ENCODE data around the gene SLAIN2.

The SLAIN2 gene

GRCh38 chr4:48380583-48381167 lies 39.3 kb downstream of the SLAIN2 start:
- no peaks in the 10 kb centered on the region for H3K27me3 ChIP-seq (ENCODE audit: insufficient read depth, insufficient read length)
- no peak overlapping the region for H3K9ac ChIP-seq (ENCODE audit: insufficient read length, low read depth)
- no peak overlapping the region for H3K4me3 ChIP-seq (ENCODE audit: insufficient read length, low read depth)
- DNase-seq (ENCODE audit: low read depth, low spot score), result no peak
- TF ChIP-seq YY1 (IDR thresholded peaks at IDR 0.05; ENCODE audit: insufficient read depth, insufficient read length) (no peak), SUZ12 (IDR thresholded peaks at IDR 0.05; ENCODE audit: extremely low read depth, insufficient read depth, insufficient read length) (no peak), ZNF274 (IDR thresholded peaks at IDR 0.05; ENCODE audit: low read depth, low read length) (no peak)
- no peaks in the 10 kb centered on the region for H3K4me1 ChIP-seq (ENCODE audit: insufficient read depth, insufficient read length)
- H3K36me3 ChIP-seq (ENCODE audit: insufficient read depth, insufficient read length, low read length), result peaks cover 30% of the 10 kb centered on the region
- H3K9me3 ChIP-seq (ENCODE audit: insufficient read depth, low read length), result no peaks in the 10 kb centered on the region

DNA sequence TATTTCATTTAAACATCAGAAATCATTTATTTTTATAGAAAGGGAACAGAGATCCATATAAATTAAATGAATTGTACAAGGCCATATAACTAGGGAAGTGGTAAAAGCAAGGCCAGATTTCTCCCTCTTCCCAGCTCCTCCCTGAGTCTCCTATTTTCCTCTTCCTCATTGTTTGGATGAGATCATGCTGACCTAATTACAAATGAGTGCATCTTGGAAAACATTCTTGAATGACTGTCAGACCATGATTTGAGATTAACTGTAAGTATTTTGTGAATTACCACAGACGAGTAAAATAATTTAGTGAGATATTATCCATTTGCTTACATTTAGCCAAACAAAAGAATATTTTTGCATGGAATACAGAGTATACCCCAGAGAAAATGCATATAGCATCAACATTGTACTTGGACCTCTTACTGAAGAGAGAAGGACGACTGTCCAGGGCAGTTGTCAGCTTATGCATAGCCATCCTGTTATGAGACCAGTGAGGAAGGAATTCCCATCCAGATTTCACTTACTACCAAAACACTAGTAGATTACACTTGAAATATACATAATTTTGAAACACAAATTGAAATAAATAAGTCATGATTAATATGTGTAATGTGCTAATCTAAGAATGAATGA lies 47.3 kb downstream of the SLAIN2 start:
- peaks cover 25% of the 10 kb centered on the region for H3K36me3 ChIP-seq (ENCODE audit: insufficient read depth, insufficient read length, low read length)
- no peaks in the 10 kb centered on the region for H3K9me3 ChIP-seq (ENCODE audit: insufficient read depth, low read length)
- H3K4me3 ChIP-seq (ENCODE audit: insufficient read length, low read depth), result no peak overlapping the region
- no peak overlapping the region for H3K9ac ChIP-seq (ENCODE audit: insufficient read length, low read depth)
- DNase-seq (ENCODE audit: low read depth, low spot score), result no peak
- H3K27me3 ChIP-seq (ENCODE audit: insufficient read depth, insufficient read length), result no peaks in the 10 kb centered on the region
- TF ChIP-seq SUZ12 (IDR thresholded peaks at IDR 0.05; ENCODE audit: extremely low read depth, insufficient read depth, insufficient read length) (no peak), ZNF274 (IDR thresholded peaks at IDR 0.05; ENCODE audit: low read depth, low read length) (no peak), YY1 (IDR thresholded peaks at IDR 0.05; ENCODE audit: insufficient read depth, insufficient read length) (no peak)
- H3K4me1 ChIP-seq (ENCODE audit: insufficient read depth, insufficient read length), result no peaks in the 10 kb centered on the region

GRCh38 chr4:48396043-48396442 lies 54.7 kb downstream of the SLAIN2 start:
- Histone ChIP-seq H3K9ac (ENCODE audit: insufficient read length, low read depth) (no peak overlapping the region), H3K9me3 (ENCODE audit: insufficient read depth, low read length) (no peaks in the 10 kb centered on the region; the same call in 1 of the 2 replicates), H3K4me1 (ENCODE audit: insufficient read depth, insufficient read length) (no peaks in the 10 kb centered on the region), H3K4me3 (ENCODE audit: insufficient read length, low read depth) (no peak overlapping the region), H3K36me3 (ENCODE audit: insufficient read depth, insufficient read length, low read length) (peaks cover 17% of the 10 kb centered on the region), H3K27me3 (ENCODE audit: insufficient read depth, insufficient read length) (no peaks in the 10 kb centered on the region)
- TF ChIP-seq YY1 (IDR thresholded peaks at IDR 0.05; ENCODE audit: insufficient read depth, insufficient read length) (no peak), ZNF274 (IDR thresholded peaks at IDR 0.05; ENCODE audit: low read depth, low read length) (no peak), SUZ12 (IDR thresholded peaks at IDR 0.05; ENCODE audit: extremely low read depth, insufficient read depth, insufficient read length) (no peak)
- no peak for DNase-seq (ENCODE audit: low read depth, low spot score)

GRCh38 chr4:48400416-48400815 lies 59.1 kb downstream of the SLAIN2 start:
- Histone ChIP-seq H3K4me1 (ENCODE audit: insufficient read depth, insufficient read length) (no peaks in the 10 kb centered on the region), H3K9ac (ENCODE audit: insufficient read length, low read depth) (no peak overlapping the region), H3K27me3 (ENCODE audit: insufficient read depth, insufficient read length) (no peaks in the 10 kb centered on the region), H3K4me3 (ENCODE audit: insufficient read length, low read depth) (no peak overlapping the region), H3K36me3 (ENCODE audit: insufficient read depth, insufficient read length, low read length) (peaks cover 17% of the 10 kb centered on the region), H3K9me3 (ENCODE audit: insufficient read depth, low read length) (no peaks in the 10 kb centered on the region; the same call in 1 of the 2 replicates)
- no peak for TF ChIP-seq ZNF274 (IDR thresholded peaks at IDR 0.05; ENCODE audit: low read depth, low read length)
- TF ChIP-seq YY1 (IDR thresholded peaks at IDR 0.05; ENCODE audit: insufficient read depth, insufficient read length), result no peak
- no peak for TF ChIP-seq SUZ12 (IDR thresholded peaks at IDR 0.05; ENCODE audit: extremely low read depth, insufficient read depth, insufficient read length)
- no peak for DNase-seq (ENCODE audit: low read depth, low spot score)

GRCh38 chr4:48403358-48403757 lies 62.0 kb downstream of the SLAIN2 start:
- H3K9ac ChIP-seq (ENCODE audit: insufficient read length, low read depth), result no peak overlapping the region
- H3K27me3 ChIP-seq (ENCODE audit: insufficient read depth, insufficient read length), result no peaks in the 10 kb centered on the region
- H3K36me3 ChIP-seq (ENCODE audit: insufficient read depth, insufficient read length, low read length), result peaks cover 12% of the 10 kb centered on the region
- no peak for DNase-seq (ENCODE audit: low read depth, low spot score)
- H3K9me3 ChIP-seq (ENCODE audit: insufficient read depth, low read length), result no peaks in the 10 kb centered on the region
- H3K4me3 ChIP-seq (ENCODE audit: insufficient read length, low read depth), result no peak overlapping the region
- H3K4me1 ChIP-seq (ENCODE audit: insufficient read depth, insufficient read length), result no peaks in the 10 kb centered on the region
- TF ChIP-seq SUZ12 (IDR thresholded peaks at IDR 0.05; ENCODE audit: extremely low read depth, insufficient read depth, insufficient read length), result no peak
- no peak for TF ChIP-seq YY1 (IDR thresholded peaks at IDR 0.05; ENCODE audit: insufficient read depth, insufficient read length)
- no peak for TF ChIP-seq ZNF274 (IDR thresholded peaks at IDR 0.05; ENCODE audit: low read depth, low read length)

DNA sequence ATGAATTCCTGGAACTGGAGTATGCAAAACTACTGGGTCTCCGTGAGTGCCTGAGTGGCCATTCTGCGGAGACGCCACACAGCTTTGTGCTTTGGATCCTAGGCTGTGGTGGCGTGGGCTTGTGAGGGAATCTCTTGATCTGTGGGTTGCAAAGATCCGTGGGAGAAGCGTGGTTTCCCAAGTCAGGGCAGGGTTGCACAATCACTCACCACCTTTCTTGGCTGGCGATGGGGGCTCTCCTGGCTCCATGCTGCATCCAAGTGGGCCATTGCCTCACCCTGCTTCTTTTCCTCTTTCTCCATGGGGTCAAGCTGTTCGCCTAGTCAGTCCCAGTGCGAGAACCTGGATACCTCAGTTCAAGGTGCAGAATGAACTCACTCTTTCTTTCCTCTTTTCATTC lies 62.5 kb downstream of the SLAIN2 start:
- Histone ChIP-seq H3K9ac (ENCODE audit: insufficient read length, low read depth) (no peak overlapping the region), H3K9me3 (ENCODE audit: insufficient read depth, low read length) (no peaks in the 10 kb centered on the region), H3K4me1 (ENCODE audit: insufficient read depth, insufficient read length) (no peaks in the 10 kb centered on the region), H3K27me3 (ENCODE audit: insufficient read depth, insufficient read length) (no peaks in the 10 kb centered on the region), H3K4me3 (ENCODE audit: insufficient read length, low read depth) (no peak overlapping the region), H3K36me3 (ENCODE audit: insufficient read depth, insufficient read length, low read length) (peaks cover 12% of the 10 kb centered on the region)
- TF ChIP-seq ZNF274 (IDR thresholded peaks at IDR 0.05; ENCODE audit: low read depth, low read length) (no peak), SUZ12 (IDR thresholded peaks at IDR 0.05; ENCODE audit: extremely low read depth, insufficient read depth, insufficient read length) (no peak), YY1 (IDR thresholded peaks at IDR 0.05; ENCODE audit: insufficient read depth, insufficient read length) (no peak)
- DNase-seq (ENCODE audit: low read depth, low spot score), result no peak

DNA sequence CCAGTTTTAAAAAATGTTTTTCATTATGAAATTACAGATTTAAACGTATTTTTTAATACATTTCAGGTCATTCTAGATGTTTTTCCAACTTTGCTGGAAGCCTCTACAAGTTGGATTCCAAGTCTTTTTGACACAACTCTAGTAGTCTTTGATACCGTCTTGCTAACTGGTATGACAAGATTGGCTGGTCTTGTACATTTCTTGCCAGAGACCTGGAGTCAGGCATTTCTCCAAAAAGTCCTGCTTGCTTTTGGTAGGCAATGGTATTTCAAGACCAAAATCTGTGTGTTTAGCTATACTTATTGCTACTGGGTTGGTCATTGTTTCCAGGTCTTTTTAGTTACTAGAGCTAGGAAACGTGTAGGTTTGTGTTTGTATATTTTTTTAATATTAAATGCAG lies 64.6 kb downstream of the SLAIN2 start:
- H3K4me1 ChIP-seq (ENCODE audit: insufficient read depth, insufficient read length), result no peaks in the 10 kb centered on the region
- no peak for TF ChIP-seq SUZ12 (IDR thresholded peaks at IDR 0.05; ENCODE audit: extremely low read depth, insufficient read depth, insufficient read length)
- no peak for TF ChIP-seq YY1 (IDR thresholded peaks at IDR 0.05; ENCODE audit: insufficient read depth, insufficient read length)
- no peak for TF ChIP-seq ZNF274 (IDR thresholded peaks at IDR 0.05; ENCODE audit: low read depth, low read length)
- H3K27me3 ChIP-seq (ENCODE audit: insufficient read depth, insufficient read length), result no peaks in the 10 kb centered on the region
- peaks cover 19% of the 10 kb centered on the region for H3K36me3 ChIP-seq (ENCODE audit: insufficient read depth, insufficient read length, low read length)
- no peak overlapping the region for H3K9ac ChIP-seq (ENCODE audit: insufficient read length, low read depth)
- no peak for DNase-seq (ENCODE audit: low read depth, low spot score)
- no peaks in the 10 kb centered on the region for H3K9me3 ChIP-seq (ENCODE audit: insufficient read depth, low read length)
- H3K4me3 ChIP-seq (ENCODE audit: insufficient read length, low read depth), result no peak overlapping the region

Data from NT2/D1 (cell line).